Activated naive CD8-positive, alpha-beta T cell (primary cell): ENCODE results near the gene SLC17A1.
"Not testable (repeated sequence)": the region's sequence is repeated elsewhere in the genome, so short reads cannot be mapped to it uniquely, and the experiment has no call there.

ENCODE experiments used
- H3K27ac Mint-ChIP-seq: one replicate; pipeline ENCODE4 v1.8.0; 2021; ENCODE audit warnings: mixed read lengths
- H3K27me3 Mint-ChIP-seq: one replicate; pipeline ENCODE4 v1.8.0; 2021; ENCODE audit warnings: mixed read lengths
- H3K36me3 Mint-ChIP-seq: one replicate; pipeline ENCODE4 v1.8.0; 2021; ENCODE audit warnings: mixed read lengths
- H3K4me1 Mint-ChIP-seq: one replicate; pipeline ENCODE4 v1.8.0; 2021; ENCODE audit warnings: low read depth, mixed read lengths
- H3K4me3 Mint-ChIP-seq: one replicate; pipeline ENCODE4 v1.8.0; 2021; ENCODE audit warnings: mild to moderate bottlenecking, mixed read lengths
- H3K9me3 Mint-ChIP-seq: one replicate; pipeline ENCODE4 v1.8.0; 2021; ENCODE audit warnings: low read depth, mixed read lengths

SLC17A1 gene

GRCh38 chr6:25756382-25757363, 75.2 kb downstream of the SLC17A1 start:
- no peaks in the 10 kb centered on the region for H3K9me3 Mint-ChIP-seq
- no peak overlapping the region for H3K4me3 Mint-ChIP-seq
- H3K36me3 Mint-ChIP-seq, result no peaks in the 10 kb centered on the region
- no peak overlapping the region for H3K27ac Mint-ChIP-seq
- H3K27me3 Mint-ChIP-seq, result peaks cover 4% of the 10 kb centered on the region
- no peaks in the 10 kb centered on the region for H3K4me1 Mint-ChIP-seq

- Mint-ChIP-seq H3K36me3 (no peaks in the 10 kb centered on the region), H3K9me3 (no peaks in the 10 kb centered on the region), H3K27ac (no peak overlapping the region), H3K4me1 (no peaks in the 10 kb centered on the region), H3K4me3 (no peak overlapping the region), H3K27me3 (peaks cover 4% of the 10 kb centered on the region)
Observed at GRCh38 chr6:25755483-25755882, 76.4 kb downstream of the SLC17A1 start.

- H3K36me3 Mint-ChIP-seq, result no peaks in the 10 kb centered on the region
- peaks cover 4% of the 10 kb centered on the region for H3K27me3 Mint-ChIP-seq
- H3K4me3 Mint-ChIP-seq, result no peak within 1 kb of the TSS
- H3K27ac Mint-ChIP-seq, result no peak within 1 kb of the TSS
- no peaks in the 10 kb centered on the region for H3K9me3 Mint-ChIP-seq
- no peaks in the 10 kb centered on the region for H3K4me1 Mint-ChIP-seq
Observed at GRCh38 chr6:25754535-25754934, 77.3 kb downstream of the SLC17A1 start, which contains the start of gene SLC17A4. Gene SLC17A4 (plus strand): TSS chr6:25754742. CDS start chr6:25761963, 7,221 bp downstream.

- no peaks in the 10 kb centered on the region for H3K9me3 Mint-ChIP-seq
- no peak overlapping the region for H3K4me3 Mint-ChIP-seq
- H3K27me3 Mint-ChIP-seq, result no peaks in the 10 kb centered on the region
- H3K27ac Mint-ChIP-seq, result no peak overlapping the region
- no peaks in the 10 kb centered on the region for H3K36me3 Mint-ChIP-seq
- H3K4me1 Mint-ChIP-seq, result no peaks in the 10 kb centered on the region
Observed at GRCh38 chr6:25753079-25753478, 78.8 kb downstream of the SLC17A1 start.

- no peak overlapping the region for H3K27ac Mint-ChIP-seq
- no peaks in the 10 kb centered on the region for H3K4me1 Mint-ChIP-seq
- H3K4me3 Mint-ChIP-seq, result no peak overlapping the region
- no peaks in the 10 kb centered on the region for H3K27me3 Mint-ChIP-seq
- peaks cover 5% of the 10 kb centered on the region for H3K36me3 Mint-ChIP-seq
- H3K9me3 Mint-ChIP-seq, result no peaks in the 10 kb centered on the region
Observed at GRCh38 chr6:25750906-25751305, 80.9 kb downstream of the SLC17A1 start.

GRCh38 chr6:25749837-25750236, 82.0 kb downstream of the SLC17A1 start:
- H3K9me3 Mint-ChIP-seq, result no peaks in the 10 kb centered on the region
- no peak overlapping the region for H3K27ac Mint-ChIP-seq
- no peaks in the 10 kb centered on the region for H3K27me3 Mint-ChIP-seq
- H3K36me3 Mint-ChIP-seq, result peaks cover 5% of the 10 kb centered on the region
- no peak overlapping the region for H3K4me3 Mint-ChIP-seq
- no peaks in the 10 kb centered on the region for H3K4me1 Mint-ChIP-seq

GRCh38 chr6:25748601-25749517, 83.0 kb downstream of the SLC17A1 start:
- H3K9me3 Mint-ChIP-seq, H3K27me3 Mint-ChIP-seq, H3K4me1 Mint-ChIP-seq, H3K27ac Mint-ChIP-seq, H3K36me3 Mint-ChIP-seq, H3K4me3 Mint-ChIP-seq: not testable (repeated sequence)

- no peaks in the 10 kb centered on the region for H3K4me1 Mint-ChIP-seq
- H3K36me3 Mint-ChIP-seq, result peaks cover 5% of the 10 kb centered on the region
- H3K4me3 Mint-ChIP-seq, result no peak overlapping the region
- H3K27ac Mint-ChIP-seq, result no peak overlapping the region
- no peaks in the 10 kb centered on the region for H3K27me3 Mint-ChIP-seq
- no peaks in the 10 kb centered on the region for H3K9me3 Mint-ChIP-seq
Observed at GRCh38 chr6:25748049-25748448, 83.8 kb downstream of the SLC17A1 start.

- Mint-ChIP-seq H3K27ac (no peak overlapping the region), H3K9me3 (no peaks in the 10 kb centered on the region), H3K4me3 (no peak overlapping the region), H3K36me3 (peaks cover 5% of the 10 kb centered on the region), H3K27me3 (no peaks in the 10 kb centered on the region), H3K4me1 (no peaks in the 10 kb centered on the region)
Observed at GRCh38 chr6:25747477-25747876, 84.4 kb downstream of the SLC17A1 start.

- no peaks in the 10 kb centered on the region for H3K9me3 Mint-ChIP-seq
- H3K4me1 Mint-ChIP-seq, result no peaks in the 10 kb centered on the region
- no peak overlapping the region for H3K27ac Mint-ChIP-seq
- no peaks in the 10 kb centered on the region for H3K27me3 Mint-ChIP-seq
- H3K36me3 Mint-ChIP-seq, result peaks cover 5% of the 10 kb centered on the region
- H3K4me3 Mint-ChIP-seq, result no peak overlapping the region
Observed at GRCh38 chr6:25746968-25747367, 84.9 kb downstream of the SLC17A1 start.

GRCh38 chr6:25745836-25746235, 86.0 kb downstream of the SLC17A1 start:
- no peaks in the 10 kb centered on the region for H3K4me1 Mint-ChIP-seq
- H3K36me3 Mint-ChIP-seq, result peaks cover 5% of the 10 kb centered on the region
- H3K4me3 Mint-ChIP-seq, result no peak overlapping the region
- no peak overlapping the region for H3K27ac Mint-ChIP-seq
- no peaks in the 10 kb centered on the region for H3K9me3 Mint-ChIP-seq
- peaks cover under 1% of the 10 kb centered on the region for H3K27me3 Mint-ChIP-seq

- Mint-ChIP-seq H3K36me3 (peaks cover 5% of the 10 kb centered on the region), H3K27ac (no peak overlapping the region), H3K27me3 (peaks cover 3% of the 10 kb centered on the region), H3K4me3 (no peak overlapping the region), H3K4me1 (no peaks in the 10 kb centered on the region), H3K9me3 (no peaks in the 10 kb centered on the region)
Observed at GRCh38 chr6:25743868-25744267, 88.0 kb downstream of the SLC17A1 start.

- Mint-ChIP-seq H3K27me3 (peaks cover 38% of the 10 kb centered on the region), H3K4me1 (no peaks in the 10 kb centered on the region)
Observed at GRCh38 chr6:25735261-25735660, 96.6 kb downstream of the SLC17A1 start.

More at GRCh38 chr6:25735261-25735660, 96.6 kb downstream of the SLC17A1 start:
- Mint-ChIP-seq H3K4me3 (no peak overlapping the region), H3K36me3 (peaks cover 5% of the 10 kb centered on the region), H3K27ac (no peak overlapping the region), H3K9me3 (peaks cover 3% of the 10 kb centered on the region)
